Glutamatergic neuron (in vitro differentiated cells): ENCODE results near the gene RBMY1J. TPM values are rescaled to one million over a fixed set of nuclear protein-coding genes. Genes with fewer than 3 reads are reported as not detected.

Experiments
- total RNA-seq: library from RNA; stranded (reverse); fragmentation: NEBNext Ultra II Directional; extraction: Animal tissue kit (Norgen Biotek cat#: 25700); gene quantifications from one replicate; pipeline ENCODE4 v1.2.1, GENCODE V29; 2021; ENCODE audit not compliant: unreplicated experiment

The RBMY1J gene
- total RNA-seq, 1 donor from 2014 or later = not detected

Other genes with a start within 250 kb of the RBMY1J start
- not detected for gene RBMY1F, start 220.5 kb upstream of the RBMY1J start, total RNA-seq